ENCODE measurements around the gene ART1.
A peak's percentile ranks its signal among the peaks of the same experiment; 100 is the strongest.

Gene ART1

GRCh38 chr11:3667149-3668035 is 22.5 kb downstream of the ART1 start:
- DNase-seq = no peak

GRCh38 chr11:3669128-3669527 is 24.2 kb downstream of the ART1 start:
- no peak for DNase-seq

GRCh38 chr11:3669742-3670183 is 24.8 kb downstream of the ART1 start:
- no peak for DNase-seq

- DNase-seq = no peak
Observed at GRCh38 chr11:3671334-3672254, 26.7 kb downstream of the ART1 start, which contains the start of gene CHRNA10. Gene CHRNA10, minus strand, starts transcription at chr11:3671384. Its CDS starts 72 bp downstream, at chr11:3671312.

GRCh38 chr11:3674189-3674588 is 29.3 kb downstream of the ART1 start:
- no peak for DNase-seq

- DNase-seq = no peak
Observed at GRCh38 chr11:3675971-3676370, 31.0 kb downstream of the ART1 start.

GRCh38 chr11:3679077-3679476 is 34.1 kb downstream of the ART1 start:
- no peak for DNase-seq

GRCh38 chr11:3683039-3683438 is 38.1 kb downstream of the ART1 start:
- no peak for DNase-seq

GRCh38 chr11:3684129-3684818 is 39.3 kb downstream of the ART1 start:
- DNase-seq = no peak

GRCh38 chr11:3684819-3685172 is 39.9 kb downstream of the ART1 start:
- peak; percentile 59 for DNase-seq

GRCh38 chr11:3685923-3686322 is 41.0 kb downstream of the ART1 start:
- DNase-seq = no peak

GRCh38 chr11:3686751-3687150 is 41.8 kb downstream of the ART1 start:
- DNase-seq = no peak

GRCh38 chr11:3700410-3700809 is 55.5 kb downstream of the ART1 start:
- DNase-seq = no peak

- DNase-seq = no peak
Observed at GRCh38 chr11:3700910-3701309, 56.0 kb downstream of the ART1 start.

GRCh38 chr11:3703383-3703782 is 58.5 kb downstream of the ART1 start:
- no peak for DNase-seq

- no peak for DNase-seq
Observed at GRCh38 chr11:3707176-3707575, 62.2 kb downstream of the ART1 start.

GRCh38 chr11:3709977-3710376 is 65.0 kb downstream of the ART1 start:
- DNase-seq = no peak

GRCh38 chr11:3710485-3711259 is 65.7 kb downstream of the ART1 start:
- DNase-seq = no peak

GRCh38 chr11:3712274-3712673 is 67.3 kb downstream of the ART1 start:
- DNase-seq = no peak
